Fibroblast of mammary gland (primary cell): ENCODE measurements around the gene PTDSS2.
"Not testable (repeated sequence)": the region's sequence is repeated elsewhere in the genome, so short reads cannot be mapped to it uniquely, and the experiment has no call there.

Experiments used
- DNase-seq: peaks from one replicate; pipeline ENCODE4 v3.0.0-alpha.2; 2010; ENCODE audit warnings: low read depth
- H3K4me3 ChIP-seq: 2 replicates; pipeline ENCODE4 v1.5.1; 2011; ENCODE audit warnings: low read depth, mild to moderate bottlenecking, low read length, moderate library complexity; ENCODE audit not compliant: control insufficient read depth
- TF ChIP-seq, protein P1 (sequence below): conservative IDR thresholded peaks from 2 replicates; pipeline ENCODE4 v1.5.1; 2011; ENCODE audit warnings: low read depth, low read length, inconsistent platforms; ENCODE audit not compliant: control insufficient read depth, insufficient read depth

Gene PTDSS2

DNA sequence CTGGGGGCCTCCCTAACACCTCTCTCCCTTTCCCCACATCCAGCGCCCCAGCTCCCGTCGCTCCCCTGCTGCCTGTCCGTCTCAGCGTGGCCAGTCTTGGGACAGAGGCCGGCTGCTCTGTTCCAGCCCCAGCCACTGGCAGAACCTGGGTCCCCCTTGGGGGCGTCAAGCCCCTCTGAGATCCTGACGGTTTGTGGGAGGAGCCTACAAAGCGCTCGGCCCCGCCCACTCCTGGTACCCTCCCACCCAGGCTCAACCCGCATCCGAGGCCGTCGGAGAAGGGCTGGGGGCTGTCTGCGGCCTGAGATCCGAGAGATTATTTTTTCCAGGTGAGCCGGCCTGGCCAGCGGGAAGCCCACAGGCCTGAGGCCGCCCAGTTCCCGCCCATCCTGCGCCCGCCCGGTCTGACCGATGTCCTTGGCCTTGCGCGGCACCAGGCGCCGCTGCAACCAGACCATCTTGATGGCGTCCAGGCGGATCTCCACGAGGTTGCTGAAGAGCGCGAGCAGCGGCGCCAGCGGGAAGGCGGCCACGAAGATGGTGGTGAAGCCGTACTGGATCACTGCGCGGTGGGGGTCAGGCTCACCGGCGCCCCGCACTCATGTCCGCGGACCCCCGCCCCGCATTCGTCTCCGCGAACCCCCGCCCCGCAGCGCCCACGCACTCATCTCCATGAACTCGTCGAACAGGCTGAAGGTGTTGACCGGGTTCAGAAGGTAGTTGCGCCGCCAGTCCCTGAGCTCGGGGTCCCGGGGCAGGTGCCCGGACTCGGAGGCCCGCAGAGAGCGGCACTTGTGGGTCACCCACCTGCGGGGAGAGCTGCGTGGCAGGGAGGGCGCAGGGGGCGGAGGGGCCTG lies 29.8 kb upstream of the PTDSS2 start:
- TF ChIP-seq, protein P1, sequence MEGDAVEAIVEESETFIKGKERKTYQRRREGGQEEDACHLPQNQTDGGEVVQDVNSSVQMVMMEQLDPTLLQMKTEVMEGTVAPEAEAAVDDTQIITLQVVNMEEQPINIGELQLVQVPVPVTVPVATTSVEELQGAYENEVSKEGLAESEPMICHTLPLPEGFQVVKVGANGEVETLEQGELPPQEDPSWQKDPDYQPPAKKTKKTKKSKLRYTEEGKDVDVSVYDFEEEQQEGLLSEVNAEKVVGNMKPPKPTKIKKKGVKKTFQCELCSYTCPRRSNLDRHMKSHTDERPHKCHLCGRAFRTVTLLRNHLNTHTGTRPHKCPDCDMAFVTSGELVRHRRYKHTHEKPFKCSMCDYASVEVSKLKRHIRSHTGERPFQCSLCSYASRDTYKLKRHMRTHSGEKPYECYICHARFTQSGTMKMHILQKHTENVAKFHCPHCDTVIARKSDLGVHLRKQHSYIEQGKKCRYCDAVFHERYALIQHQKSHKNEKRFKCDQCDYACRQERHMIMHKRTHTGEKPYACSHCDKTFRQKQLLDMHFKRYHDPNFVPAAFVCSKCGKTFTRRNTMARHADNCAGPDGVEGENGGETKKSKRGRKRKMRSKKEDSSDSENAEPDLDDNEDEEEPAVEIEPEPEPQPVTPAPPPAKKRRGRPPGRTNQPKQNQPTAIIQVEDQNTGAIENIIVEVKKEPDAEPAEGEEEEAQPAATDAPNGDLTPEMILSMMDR = no peak
- DNase-seq = no peak
- no peak overlapping the region for H3K4me3 ChIP-seq

DNA sequence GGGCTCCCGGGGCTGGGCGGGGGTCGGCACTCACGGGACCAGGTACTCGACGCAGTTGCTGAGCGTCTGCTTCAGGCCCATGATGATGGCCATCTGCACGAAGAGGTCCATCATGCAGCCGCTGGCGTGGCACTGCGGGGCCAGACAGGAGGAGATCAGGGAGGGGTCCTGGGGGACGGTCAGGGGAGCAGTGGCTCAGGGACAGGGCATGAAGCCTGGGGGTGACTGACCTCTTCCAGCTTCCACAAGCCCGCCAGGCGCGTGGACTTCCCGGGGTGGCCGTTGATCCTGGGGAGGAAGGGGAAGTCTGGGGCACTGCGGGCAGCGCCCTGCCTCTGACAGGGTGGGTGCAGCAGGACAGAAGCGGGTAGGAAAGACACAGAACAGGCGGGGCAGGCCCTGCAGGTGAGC lies 29.2 kb upstream of the PTDSS2 start:
- TF ChIP-seq, protein P1 = no peak
- no peak overlapping the region for H3K4me3 ChIP-seq

DNA sequence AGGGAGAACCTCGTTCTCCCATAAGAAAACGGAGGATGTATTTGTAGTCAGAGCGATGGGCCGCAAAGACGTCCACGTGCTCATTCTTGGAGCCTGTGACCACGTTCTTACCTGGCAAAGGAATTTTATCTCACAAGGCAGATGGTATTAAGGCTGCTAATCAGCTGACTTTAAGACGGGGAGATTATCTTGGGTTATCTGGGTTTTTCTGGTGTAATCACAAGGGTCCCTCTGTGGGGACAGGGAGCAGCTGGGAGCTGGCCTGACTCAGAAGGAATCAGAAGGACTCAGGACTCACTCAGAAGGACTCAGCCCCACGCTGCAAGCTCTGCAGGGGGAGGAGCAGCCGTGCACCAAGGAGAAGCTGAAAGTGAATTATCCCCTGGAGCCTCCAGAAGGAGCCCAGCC lies 27.8 kb upstream of the PTDSS2 start:
- no peak for DNase-seq
- H3K4me3 ChIP-seq = no peak overlapping the region

More for the DNA sequence above, 29.2 kb upstream of the PTDSS2 start:
- no peak for DNase-seq

DNA sequence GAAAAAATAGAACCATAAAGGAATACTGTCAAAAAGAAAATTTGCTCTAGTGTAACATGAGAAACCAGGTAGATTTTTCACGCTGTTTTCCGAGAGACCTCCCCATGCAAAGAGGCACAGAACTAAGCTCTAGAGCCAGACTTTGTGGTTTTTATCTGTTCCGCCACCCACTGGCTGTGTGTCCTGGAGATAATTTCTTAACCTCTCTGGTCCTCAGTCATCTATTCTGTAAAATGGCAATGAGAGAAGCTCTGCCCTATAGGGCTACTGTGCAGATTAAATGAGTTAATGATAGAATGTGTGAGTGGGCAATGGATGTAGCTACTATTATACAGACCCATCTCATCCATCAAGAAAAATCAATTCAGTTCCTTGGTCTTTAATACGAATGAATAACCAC lies 25.8 kb upstream of the PTDSS2 start:
- no peak overlapping the region for H3K4me3 ChIP-seq
- no peak for DNase-seq
- TF ChIP-seq, protein P1 = no peak

More for the DNA sequence above, 27.8 kb upstream of the PTDSS2 start:
- TF ChIP-seq, protein P1 = no peak

DNA sequence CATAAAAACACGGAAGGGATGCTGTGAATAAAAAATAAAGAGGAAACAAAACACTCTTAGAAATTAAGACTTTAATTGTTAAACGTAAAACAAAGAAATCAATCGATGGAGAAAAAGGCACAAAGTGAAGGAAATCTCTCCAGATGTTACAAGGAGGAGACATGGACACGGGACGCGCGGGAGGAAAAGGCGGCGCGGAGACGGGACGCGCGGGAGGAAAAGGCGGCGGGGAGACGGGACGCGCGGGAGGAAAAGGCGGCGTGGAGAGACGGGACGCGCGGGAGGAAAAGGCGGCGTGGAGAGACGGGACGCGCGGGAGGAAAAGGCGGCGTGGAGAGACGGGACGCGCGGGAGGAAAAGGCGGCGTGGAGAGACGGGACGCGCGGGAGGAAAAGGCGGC lies 25.3 kb upstream of the PTDSS2 start:
- not testable (repeated sequence) for DNase-seq, H3K4me3 ChIP-seq

DNA sequence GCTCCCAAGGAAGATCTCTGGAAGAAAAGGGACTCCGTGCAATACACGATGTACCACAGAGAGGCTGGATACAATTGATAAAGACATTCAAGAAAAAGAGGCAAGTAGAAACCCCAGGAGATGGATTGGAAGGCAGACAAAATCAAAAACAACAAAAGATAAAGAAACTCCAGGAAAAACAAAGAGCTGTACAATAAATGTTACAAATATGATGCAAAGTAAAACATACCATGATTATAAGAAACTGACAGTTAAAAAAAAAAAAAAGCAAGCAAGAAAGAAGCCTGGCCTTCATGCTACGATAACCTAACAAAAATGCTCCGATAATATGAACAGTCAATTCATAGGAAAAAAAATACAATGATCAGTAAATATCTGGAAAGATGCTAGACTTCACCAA lies 24.8 kb upstream of the PTDSS2 start:
- H3K4me3 ChIP-seq = no peak overlapping the region
- no peak for DNase-seq
- TF ChIP-seq, protein P1 = no peak

DNA sequence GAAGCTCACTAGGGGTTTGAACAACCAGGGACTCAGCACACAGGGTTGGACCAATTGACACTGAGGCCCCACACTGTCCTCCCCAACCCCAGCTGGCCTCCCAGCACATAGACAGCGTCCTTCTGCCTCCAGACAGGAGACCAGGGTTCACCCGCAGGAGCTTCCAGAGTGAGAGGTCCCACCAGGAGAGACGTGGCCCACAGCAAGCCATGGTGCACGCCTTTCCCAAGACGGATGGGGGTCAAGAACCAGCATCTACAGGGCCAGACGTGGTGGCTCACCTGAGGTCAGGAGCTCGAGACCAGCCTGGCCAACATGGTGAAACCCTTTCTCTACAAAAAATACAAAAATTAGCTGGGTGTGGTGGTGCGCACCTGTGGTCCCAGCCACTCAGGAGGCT lies 23.2 kb upstream of the PTDSS2 start:
- DNase-seq = no peak
- TF ChIP-seq, protein P1 = no peak
- no peak overlapping the region for H3K4me3 ChIP-seq
